Esophagus muscularis mucosa (tissue), 3 donors: ENCODE results near the gene PSD4.

Experiments
- POLR2A ChIP-seq: fragments of 450-650 bp; IDR thresholded peaks from one replicate; pipeline ENCODE4 v1.6.1; 2017; ENCODE audit warnings: antibody characterized with exemption, moderate library complexity, mild to moderate bottlenecking, low read depth
- TF ChIP-seq, protein P1 (sequence below), 3 experiments: fragments of 200-600 bp in 2 of 3; fragments of 450-650 bp in 1 of 3; sonication (generic) in 2 of 3; IDR thresholded peaks; one replicate each; pipeline ENCODE4 v1.5.1; 2017 to 2019; ENCODE audit warnings: antibody characterized with exemption in 3 of 3, mild to moderate bottlenecking in 2 of 3, moderate library complexity in 1 of 3

DNA sequence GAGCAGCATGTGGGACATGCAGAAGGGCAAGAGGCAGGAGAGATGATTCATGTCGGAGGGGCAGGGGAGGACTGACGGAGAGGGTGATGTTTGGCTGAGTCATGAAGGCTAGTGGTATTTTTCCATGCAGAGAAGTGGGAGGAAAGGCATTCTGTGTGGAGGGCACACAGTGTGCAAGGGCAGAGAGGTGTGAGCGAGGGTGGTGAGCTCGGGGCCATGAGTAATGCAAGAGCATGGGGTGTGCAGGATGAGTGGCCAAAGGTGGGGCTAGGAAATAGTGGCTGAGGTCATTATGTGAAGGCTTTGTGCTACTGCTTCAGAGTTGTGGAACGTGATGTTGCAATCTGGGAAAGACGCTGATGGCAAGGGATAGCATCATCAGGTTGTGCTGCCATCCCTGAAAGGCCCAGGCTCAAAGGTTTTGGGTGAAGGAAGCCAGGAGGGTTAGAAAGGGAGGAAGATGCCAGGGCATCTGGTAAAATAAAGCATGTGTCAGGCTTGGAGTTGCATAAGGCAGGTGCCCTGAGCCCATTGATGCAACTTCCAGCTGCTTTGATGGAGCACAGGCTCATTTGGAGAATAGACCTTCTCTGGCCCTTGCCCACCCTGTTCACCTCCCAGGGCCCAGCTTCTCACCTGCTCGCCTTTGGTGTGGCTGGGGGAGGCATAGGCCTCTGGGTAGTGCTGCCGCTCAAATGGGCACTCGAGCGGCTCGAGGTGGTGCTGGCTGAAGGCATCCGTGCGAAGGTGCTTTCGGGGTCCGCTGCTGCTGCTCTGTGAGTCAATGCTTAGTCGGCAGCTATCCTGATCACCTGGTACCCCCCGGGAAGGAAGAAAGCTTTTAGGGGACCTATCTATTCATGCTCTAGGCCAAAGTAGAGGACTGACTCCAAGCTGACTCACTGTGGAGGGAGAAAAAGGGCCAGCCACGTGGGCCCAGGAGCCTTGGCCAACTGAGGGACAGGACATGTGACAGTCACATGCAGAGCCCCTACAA lies 67.4 kb downstream of the PSD4 start:
- TF ChIP-seq POLR2A, result no peak
- TF ChIP-seq, protein P1, sequence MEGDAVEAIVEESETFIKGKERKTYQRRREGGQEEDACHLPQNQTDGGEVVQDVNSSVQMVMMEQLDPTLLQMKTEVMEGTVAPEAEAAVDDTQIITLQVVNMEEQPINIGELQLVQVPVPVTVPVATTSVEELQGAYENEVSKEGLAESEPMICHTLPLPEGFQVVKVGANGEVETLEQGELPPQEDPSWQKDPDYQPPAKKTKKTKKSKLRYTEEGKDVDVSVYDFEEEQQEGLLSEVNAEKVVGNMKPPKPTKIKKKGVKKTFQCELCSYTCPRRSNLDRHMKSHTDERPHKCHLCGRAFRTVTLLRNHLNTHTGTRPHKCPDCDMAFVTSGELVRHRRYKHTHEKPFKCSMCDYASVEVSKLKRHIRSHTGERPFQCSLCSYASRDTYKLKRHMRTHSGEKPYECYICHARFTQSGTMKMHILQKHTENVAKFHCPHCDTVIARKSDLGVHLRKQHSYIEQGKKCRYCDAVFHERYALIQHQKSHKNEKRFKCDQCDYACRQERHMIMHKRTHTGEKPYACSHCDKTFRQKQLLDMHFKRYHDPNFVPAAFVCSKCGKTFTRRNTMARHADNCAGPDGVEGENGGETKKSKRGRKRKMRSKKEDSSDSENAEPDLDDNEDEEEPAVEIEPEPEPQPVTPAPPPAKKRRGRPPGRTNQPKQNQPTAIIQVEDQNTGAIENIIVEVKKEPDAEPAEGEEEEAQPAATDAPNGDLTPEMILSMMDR (IDR thresholded peaks at IDR 0.05), result no peak
